Caco-2 (cell line): ENCODE results near the gene ITPR3. TPM values are rescaled to one million over a fixed set of nuclear protein-coding genes. Genes with fewer than 3 reads are reported as not detected.
A peak's percentile ranks its signal among the peaks of the same experiment; 100 is the strongest.

Source experiments
- BruUV-seq: library from RNA; stranded (reverse); fragments of 400-500 nt; replicated peaks from 2 replicates; lab custom pipeline; 2021; lab: Mats Ljungman, UMichigan
- CTCF ChIA-PET: fragments of 300-600 bp; sonication (Branson Sonifier 250); formaldehyde crosslinking; loops from one replicate; lab custom pipeline; 2022; ENCODE audit warnings: antibody characterized with exemption; lab: Charles Lee
- POLR2A ChIA-PET: fragments of 300-600 bp; sonication (Branson Sonifier 250); formaldehyde crosslinking; loops from one replicate; lab custom pipeline; 2022; ENCODE audit warnings: antibody characterized with exemption; lab: Charles Lee
- DNase-seq, 2 experiments: peaks; one replicate each; pipeline versions ENCODE4 v3.0.0 to v3.0.0-alpha.2; 2020 to 2022
- H3K27me3 ChIP-seq: replicated peaks from 2 replicates; pipeline ENCODE4 v1.6.0; 2011; ENCODE audit warnings: low read length; ENCODE audit not compliant: control insufficient read depth, insufficient read depth
- H3K36me3 ChIP-seq: 2 replicates; pipeline ENCODE4 v1.5.1; 2011; ENCODE audit warnings: low read length; ENCODE audit not compliant: control insufficient read depth, insufficient read depth
- H3K4me1 ChIP-seq: fragments of 250-450 bp; sonication (Bioruptor Pico); 2 replicates; pipeline ENCODE4 v1.5.1; 2020; ENCODE audit warnings: mild to moderate bottlenecking
- H3K4me3 ChIP-seq: 2 replicates; pipeline ENCODE4 v1.5.1; 2011; ENCODE audit warnings: low read depth, mild to moderate bottlenecking, control low read depth, low read length
- H3K9me3 ChIP-seq: fragments of 250-450 bp; sonication (Bioruptor Pico); 2 replicates; pipeline ENCODE4 v1.5.1; 2020; ENCODE audit warnings: mild to moderate bottlenecking, moderate library complexity
- H3K27ac Mint-ChIP-seq: one replicate; pipeline ENCODE4 v1.8.0; 2022; ENCODE audit warnings: mixed read lengths; ENCODE audit not compliant: unreplicated experiment
- H3K27me3 Mint-ChIP-seq: one replicate; pipeline ENCODE4 v1.8.0; 2022; ENCODE audit warnings: mixed read lengths; ENCODE audit not compliant: insufficient read depth, unreplicated experiment
- H3K36me3 Mint-ChIP-seq: one replicate; pipeline ENCODE4 v1.8.0; 2022; ENCODE audit warnings: mild to moderate bottlenecking, mixed read lengths; ENCODE audit not compliant: insufficient read depth, unreplicated experiment
- H3K4me1 Mint-ChIP-seq: one replicate; pipeline ENCODE4 v1.8.0; 2022; ENCODE audit warnings: low read depth, mixed read lengths; ENCODE audit not compliant: unreplicated experiment
- H3K4me3 Mint-ChIP-seq: one replicate; pipeline ENCODE4 v1.8.0; 2022; ENCODE audit warnings: mild to moderate bottlenecking, moderate library complexity, mixed read lengths; ENCODE audit not compliant: unreplicated experiment
- H3K9me3 Mint-ChIP-seq: one replicate; pipeline ENCODE4 v1.8.0; 2022; ENCODE audit warnings: mixed read lengths; ENCODE audit not compliant: unreplicated experiment
- CTCF ChIP-seq, 2 experiments: fragments of 200-600 bp in 1 of 2; IDR thresholded peaks; 1 replicate in 1 of 2; 2 replicates in 1 of 2; pipeline versions ENCODE4 v1.5.1 to v1.8.0; 2011 to 2022; ENCODE audit warnings: antibody characterized with exemption in 1 of 2, control low read depth in 1 of 2, inconsistent platforms in 1 of 2, low read depth in 1 of 2, low read length in 1 of 2, mild to moderate bottlenecking in 1 of 2, moderate library complexity in 1 of 2; ENCODE audit not compliant: insufficient read depth in 1 of 2, severe bottlenecking in 1 of 2, unreplicated experiment in 1 of 2
- intact Hi-C: fragments of 100-400 bp; cut with micrococcal nuclease; formaldehyde crosslinking; loops from one replicate; pipeline ENCODE4 v1.10.0; 2022; ENCODE audit not compliant: unreplicated experiment
- total RNA-seq: library from RNA; stranded (reverse); gene quantifications from 2 replicates; pipeline ENCODE4 v1.2.3, GENCODE V29; 2022

The ITPR3 gene
- total RNA-seq, 1 experiment from 2014 or later = 42.1 TPM

DNA sequence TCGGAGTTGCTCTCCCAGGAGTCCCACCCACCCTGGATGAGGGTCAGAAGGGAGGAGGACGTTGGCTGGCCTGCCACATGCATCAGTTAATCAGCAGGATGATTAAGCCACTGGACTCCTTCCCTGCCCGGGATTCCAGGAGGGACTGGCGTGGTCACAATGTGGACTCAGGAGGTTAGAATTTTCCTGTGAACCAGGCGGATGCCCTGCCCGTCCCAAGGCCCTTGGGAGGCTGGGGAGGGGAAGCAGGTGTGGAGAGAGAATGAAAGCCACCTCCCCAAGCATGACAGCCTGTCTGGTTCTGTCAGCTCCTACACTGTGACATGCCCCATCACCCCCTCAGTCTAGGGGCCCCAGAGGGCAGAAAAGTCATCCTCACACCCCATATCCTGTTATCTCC lies 11.6 kb upstream of the ITPR3 start:
- no peak for DNase-seq
- peak overlapping the region; percentile 62 for H3K27ac Mint-ChIP-seq
- peaks cover 8% of the 10 kb centered on the region for H3K4me1 Mint-ChIP-seq
- no peak overlapping the region for H3K4me3 ChIP-seq
- BruUV-seq = no TSS peak
- TF ChIP-seq CTCF (IDR thresholded peaks at IDR 0.05; ENCODE audit: insufficient read depth in 1 of 2, low read depth in 1 of 2, low read length in 1 of 2, severe bottlenecking in 1 of 2, unreplicated experiment in 1 of 2) = no peak
- no peaks in the 10 kb centered on the region for H3K36me3 ChIP-seq
- POLR2A ChIA-PET = no interaction called here
- no peaks in the 10 kb centered on the region for H3K36me3 Mint-ChIP-seq
- no peaks in the 10 kb centered on the region for H3K9me3 ChIP-seq
- H3K27me3 ChIP-seq = no peaks in the 10 kb centered on the region
- H3K4me1 ChIP-seq = peaks cover 13% of the 10 kb centered on the region
- CTCF ChIA-PET = no interaction called here
- H3K27me3 Mint-ChIP-seq = no peaks in the 10 kb centered on the region
- H3K9me3 Mint-ChIP-seq = peaks cover 10% of the 10 kb centered on the region
- intact Hi-C loops = no loop called here
- H3K4me3 Mint-ChIP-seq = no peak overlapping the region

GRCh38 chr6:33610067-33610466 lies 11.1 kb upstream of the ITPR3 start:
- Mint-ChIP-seq H3K36me3 (no peaks in the 10 kb centered on the region), H3K27ac (peak overlapping the region; percentile 62), H3K9me3 (peaks cover 6% of the 10 kb centered on the region), H3K4me1 (peaks cover 8% of the 10 kb centered on the region), H3K4me3 (no peak overlapping the region), H3K27me3 (no peaks in the 10 kb centered on the region)
- Histone ChIP-seq H3K27me3 (no peaks in the 10 kb centered on the region), H3K4me1 (peaks cover 13% of the 10 kb centered on the region), H3K36me3 (no peaks in the 10 kb centered on the region), H3K9me3 (no peaks in the 10 kb centered on the region), H3K4me3 (no peak overlapping the region)
- POLR2A ChIA-PET = no interaction called here
- no peak for TF ChIP-seq CTCF (IDR thresholded peaks at IDR 0.05; ENCODE audit: insufficient read depth in 1 of 2, low read depth in 1 of 2, low read length in 1 of 2, severe bottlenecking in 1 of 2, unreplicated experiment in 1 of 2)
- no peak for DNase-seq
- intact Hi-C loops = no loop called here
- CTCF ChIA-PET = no interaction called here
- no TSS peak for BruUV-seq

DNA sequence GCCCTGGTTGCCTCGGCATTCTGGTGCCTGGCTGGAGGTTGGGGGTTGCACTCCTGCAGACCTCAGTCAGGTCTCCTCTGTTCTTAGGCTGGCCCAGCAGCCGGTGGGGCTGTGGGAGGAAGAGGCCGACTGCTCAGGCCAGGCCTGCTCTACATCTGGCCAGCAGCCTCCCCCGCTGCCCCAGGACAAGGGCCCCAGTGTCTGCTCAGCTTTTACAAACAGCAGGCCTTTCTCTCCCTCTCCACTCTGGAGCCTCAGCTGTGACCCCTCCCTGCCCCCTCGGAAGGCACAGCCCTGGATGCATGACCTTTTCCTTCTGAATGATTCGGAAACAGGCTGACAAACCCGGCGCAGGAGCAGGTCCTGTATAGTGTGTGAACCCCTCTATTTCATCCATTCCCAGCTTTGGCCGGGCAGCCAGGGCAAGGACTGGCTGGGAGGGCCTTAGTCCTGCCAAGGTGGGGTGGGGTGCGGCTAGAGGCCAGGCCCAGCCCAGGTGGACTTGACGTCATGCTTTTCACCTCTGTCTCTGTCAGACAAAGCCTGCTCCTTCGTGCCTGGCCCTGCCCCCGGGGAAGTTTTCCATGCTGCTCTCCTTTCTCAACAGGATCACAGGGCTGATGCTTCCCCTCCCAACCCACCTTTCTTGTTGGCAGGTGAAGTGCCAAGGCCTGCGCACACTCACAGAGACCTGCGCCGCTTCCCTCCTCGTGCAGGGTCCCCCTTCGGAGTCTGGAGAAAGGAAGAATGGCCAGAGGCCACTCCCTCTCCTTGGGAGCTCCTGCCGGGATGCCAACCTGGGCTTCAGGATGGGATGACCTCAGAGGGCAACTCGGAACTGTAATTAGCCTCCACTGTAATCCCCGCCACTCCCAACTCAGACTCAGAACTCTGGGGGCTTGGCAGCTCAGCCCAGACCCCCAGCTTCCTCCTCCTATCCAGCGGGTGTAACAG lies 10.1 kb upstream of the ITPR3 start:
- DNase-seq = no peak
- Histone ChIP-seq H3K4me1 (peaks cover 13% of the 10 kb centered on the region), H3K27me3 (no peaks in the 10 kb centered on the region), H3K36me3 (no peaks in the 10 kb centered on the region), H3K9me3 (no peaks in the 10 kb centered on the region), H3K4me3 (no peak overlapping the region)
- H3K27ac Mint-ChIP-seq = no peak overlapping the region
- intact Hi-C loops = no loop called here
- TF ChIP-seq CTCF (IDR thresholded peaks at IDR 0.05; ENCODE audit: insufficient read depth in 1 of 2, low read depth in 1 of 2, low read length in 1 of 2, severe bottlenecking in 1 of 2, unreplicated experiment in 1 of 2) = no peak
- no peak overlapping the region for H3K4me3 Mint-ChIP-seq
- POLR2A ChIA-PET = no interaction called here
- no peaks in the 10 kb centered on the region for H3K36me3 Mint-ChIP-seq
- peaks cover 8% of the 10 kb centered on the region for H3K4me1 Mint-ChIP-seq
- no peaks in the 10 kb centered on the region for H3K27me3 Mint-ChIP-seq
- no peaks in the 10 kb centered on the region for H3K9me3 Mint-ChIP-seq
- CTCF ChIA-PET = interaction anchor here (0.6 kb wide), 1 partner anchor 39 kb away, joined by 4 read pairs; no protein-coding TSS in a partner anchor
- no TSS peak for BruUV-seq
